ENCODE data around the gene CFHR5. TPM values are rescaled to one million over a fixed set of nuclear protein-coding genes. Genes with fewer than 3 reads are reported as not detected.
"Not testable (repeated sequence)": the region's sequence is repeated elsewhere in the genome, so short reads cannot be mapped to it uniquely, and the experiment has no call there.

The CFHR5 gene
- not detected for total RNA-seq

- ATAC-seq (ENCODE audit: low FRiP score) (no peak), DNase-seq (ENCODE audit: low spot score) (no peak)
- TF ChIP-seq CTCF (IDR thresholded peaks at IDR 0.05) = no peak
Measured at GRCh38 chr1:196977278-196977677, at the start of gene CFHR5. Gene CFHR5, plus strand, starts transcription at chr1:196977556. Its CDS starts 109 bp downstream, at chr1:196977665.

GRCh38 chr1:196932853-196933252, 44.5 kb upstream of the CFHR5 start:
- not testable (repeated sequence) for DNase-seq (ENCODE audit: low spot score); ATAC-seq (ENCODE audit: low FRiP score)

- ATAC-seq (ENCODE audit: low FRiP score) = no peak
- no peak for DNase-seq (ENCODE audit: low spot score)
- no peak for TF ChIP-seq CTCF (IDR thresholded peaks at IDR 0.05)
Measured at GRCh38 chr1:196933531-196934189, 43.7 kb upstream of the CFHR5 start.

GRCh38 chr1:196941474-196941873, 35.9 kb upstream of the CFHR5 start:
- not testable (repeated sequence) for ATAC-seq (ENCODE audit: low FRiP score); DNase-seq (ENCODE audit: low spot score)

GRCh38 chr1:196943568-196943967, 33.8 kb upstream of the CFHR5 start, which contains the start of gene CFHR2:
Gene CFHR2, plus strand, starts transcription at chr1:196943738. Its CDS starts 143 bp downstream, at chr1:196943881.
- not testable (repeated sequence) for ATAC-seq (ENCODE audit: low FRiP score); DNase-seq (ENCODE audit: low spot score)

GRCh38 chr1:196951711-196952394, 25.5 kb upstream of the CFHR5 start:
- TF ChIP-seq CTCF (IDR thresholded peaks at IDR 0.05) = no peak
- no peak for ATAC-seq (ENCODE audit: low FRiP score)
- DNase-seq (ENCODE audit: low spot score) = no peak

- ATAC-seq (ENCODE audit: low FRiP score) (no peak), DNase-seq (ENCODE audit: low spot score) (no peak)
- no peak for TF ChIP-seq CTCF (IDR thresholded peaks at IDR 0.05)
Measured at GRCh38 chr1:196954778-196955177, 22.6 kb upstream of the CFHR5 start.

GRCh38 chr1:196955926-196956325, 21.4 kb upstream of the CFHR5 start:
- ATAC-seq (ENCODE audit: low FRiP score) (no peak), DNase-seq (ENCODE audit: low spot score) (no peak)
- no peak for TF ChIP-seq CTCF (IDR thresholded peaks at IDR 0.05)

Data from omental fat pad (tissue), 4 donors.